GM19463 (cell line): ENCODE results near the gene CCDC85C.

Source experiments
- ATAC-seq: cut with Tn5 transposase; IDR thresholded peaks from one replicate; pipeline ENCODE4 v1.9.1; 2021; ENCODE audit warnings: mild to moderate bottlenecking, moderate library complexity; ENCODE audit not compliant: unreplicated experiment

Gene CCDC85C

GRCh38 chr14:99609245-99610170, 5.5 kb upstream of the CCDC85C start:
- no peak for ATAC-seq

DNA sequence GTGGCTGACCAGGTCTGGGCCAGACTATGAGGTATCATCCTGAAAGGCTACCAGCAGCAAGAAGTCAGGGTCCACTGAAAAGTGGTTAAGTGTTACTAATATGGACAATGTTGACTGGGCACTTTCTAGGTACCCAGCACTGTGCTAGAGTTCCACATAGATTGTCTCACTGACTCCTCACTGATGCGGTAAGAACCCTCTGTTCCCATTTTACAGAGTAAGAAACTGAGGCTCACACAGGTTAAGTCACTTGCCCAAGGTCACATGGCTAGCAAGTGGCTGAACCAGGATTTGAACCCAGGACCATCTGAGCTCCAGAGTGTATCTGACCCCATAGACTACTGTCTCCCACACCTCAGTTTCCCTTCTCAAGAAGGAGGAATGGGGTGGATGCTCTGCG, 4.6 kb upstream of the CCDC85C start:
- ATAC-seq: no peak

DNA sequence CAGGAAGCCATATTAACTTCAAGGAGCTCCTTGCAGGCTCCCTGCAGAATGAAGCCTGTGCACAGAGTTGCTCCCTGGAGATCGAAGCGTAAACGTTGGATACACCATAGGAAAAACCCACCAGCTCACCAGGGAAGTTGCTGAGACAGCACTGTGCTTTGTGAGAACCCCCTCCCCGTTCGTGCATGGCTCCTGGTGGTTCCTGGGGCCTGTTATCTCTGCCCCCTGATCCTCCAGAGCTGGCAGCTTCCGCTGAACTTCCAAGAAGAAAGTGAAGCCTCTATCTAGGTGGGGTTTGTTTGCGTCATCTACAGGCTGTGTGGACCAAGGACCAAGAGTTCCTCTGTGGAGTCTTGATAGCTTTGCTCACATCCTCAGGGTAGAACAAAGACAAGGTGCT, 2.4 kb upstream of the CCDC85C start:
- ATAC-seq: no peak

DNA sequence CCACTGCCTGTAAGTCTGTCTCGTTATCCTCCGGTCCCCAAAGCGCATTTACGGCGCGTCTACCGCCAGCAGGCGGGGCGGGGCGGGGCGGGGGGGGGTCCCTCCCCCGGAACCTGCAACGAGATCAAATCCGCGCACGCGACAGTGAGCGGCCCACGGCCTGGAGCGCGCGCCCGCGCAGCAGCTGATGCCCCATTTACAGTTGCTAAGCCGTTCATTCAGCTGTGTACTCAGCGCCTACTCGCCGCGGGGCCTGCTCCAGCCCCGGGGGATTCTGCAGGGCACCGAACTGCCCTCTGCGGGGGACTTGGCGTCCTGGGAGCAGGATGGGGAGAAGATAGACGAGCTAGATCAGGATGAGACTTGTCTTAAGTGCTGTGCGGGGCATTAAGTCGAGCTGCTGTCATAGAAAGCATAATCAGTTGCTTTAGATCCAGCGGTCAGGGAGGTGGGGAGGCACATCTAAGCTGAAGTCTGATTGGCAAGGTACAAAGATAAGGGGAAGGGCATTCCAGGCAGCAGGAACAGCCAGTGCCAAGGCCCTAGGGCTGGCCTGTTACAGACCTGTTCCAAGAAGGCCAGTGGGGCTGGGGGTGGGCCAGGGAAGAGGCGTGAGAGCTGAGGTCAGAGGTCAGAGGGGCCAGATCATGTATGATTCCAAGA, 1.4 kb upstream of the CCDC85C start:
- no peak for ATAC-seq

DNA sequence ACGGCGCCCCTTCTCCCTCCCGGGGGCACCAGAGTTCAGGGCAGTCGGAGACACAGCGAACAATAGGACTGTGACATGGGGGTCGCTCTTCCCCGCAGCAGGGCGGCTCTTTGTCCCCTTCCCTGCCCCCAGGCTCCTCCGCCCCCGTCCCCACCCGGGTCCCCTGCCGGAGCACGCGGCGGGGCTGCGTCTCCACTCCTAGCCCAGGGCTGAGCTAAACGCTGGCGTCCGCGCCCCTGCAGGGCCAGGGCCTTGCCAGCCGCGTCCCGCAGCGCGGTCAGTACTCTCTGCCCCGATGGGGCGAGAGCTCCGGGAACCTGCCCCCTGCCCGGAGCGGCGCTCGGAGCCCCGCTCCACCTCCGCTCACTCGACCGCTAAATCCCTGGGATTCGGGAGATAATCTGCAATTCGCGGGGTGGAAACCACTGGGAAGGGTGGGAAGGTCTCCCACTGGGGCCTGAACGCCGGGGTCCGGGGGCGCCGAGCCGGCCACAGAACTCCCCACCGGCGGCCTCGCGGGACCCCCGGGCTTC, 825 bp upstream of the CCDC85C start:
- no peak for ATAC-seq

DNA sequence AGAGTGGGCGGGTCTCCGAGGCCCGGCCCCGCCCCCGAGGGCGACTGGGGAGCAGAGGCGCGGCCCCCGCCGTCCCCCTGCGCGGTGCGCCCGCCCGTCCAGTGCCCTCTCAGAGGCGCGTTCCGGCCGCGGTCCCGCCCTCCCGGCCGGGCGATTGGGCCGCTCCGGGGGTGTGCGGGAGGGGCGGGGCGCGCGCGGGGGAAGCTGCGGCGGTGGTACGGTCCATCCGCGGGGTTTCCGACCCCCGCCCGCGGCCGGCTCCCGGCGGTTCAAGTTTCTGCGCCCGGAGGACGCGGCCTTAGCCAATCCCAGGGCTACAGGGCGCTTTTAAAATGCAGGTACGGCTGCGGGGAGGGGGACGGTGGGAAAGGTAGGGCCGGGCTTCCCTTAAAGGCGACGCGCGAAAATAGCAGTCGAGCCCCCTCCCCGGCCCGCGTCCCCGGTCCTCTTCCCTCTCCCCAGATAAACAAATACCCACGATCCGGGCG, 315 bp upstream of the CCDC85C start:
- peak; percentile 91 for ATAC-seq

GRCh38 chr14:99602788-99603415, 1.1 kb downstream of the CCDC85C start:
- no peak for ATAC-seq

- no peak for ATAC-seq
These were observed 1.8 kb downstream of the CCDC85C start for GRCh38 chr14:99602054-99602787.

DNA sequence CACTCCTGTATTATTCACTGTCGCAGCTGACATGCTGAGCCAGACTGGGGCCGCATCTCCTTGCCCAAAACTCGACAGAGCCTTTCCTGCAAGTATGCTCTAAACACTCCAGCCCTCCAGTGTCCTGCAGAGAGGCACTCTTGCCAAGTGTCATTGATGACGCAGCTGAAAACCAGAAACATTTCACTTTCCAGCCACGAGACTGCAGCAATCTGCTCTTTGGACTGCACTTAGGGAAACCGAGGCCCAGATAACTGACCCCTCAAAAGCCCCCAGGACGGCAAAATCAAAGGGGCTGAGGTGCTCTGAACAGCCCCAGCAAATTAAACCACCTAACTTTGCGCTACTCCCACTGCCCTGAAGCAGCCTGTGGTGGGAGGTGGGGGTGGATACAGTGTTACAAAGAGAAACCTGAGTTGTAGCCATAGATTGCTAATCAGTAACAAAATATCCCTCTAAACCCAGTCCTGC, 2.6 kb downstream of the CCDC85C start:
- no peak for ATAC-seq

DNA sequence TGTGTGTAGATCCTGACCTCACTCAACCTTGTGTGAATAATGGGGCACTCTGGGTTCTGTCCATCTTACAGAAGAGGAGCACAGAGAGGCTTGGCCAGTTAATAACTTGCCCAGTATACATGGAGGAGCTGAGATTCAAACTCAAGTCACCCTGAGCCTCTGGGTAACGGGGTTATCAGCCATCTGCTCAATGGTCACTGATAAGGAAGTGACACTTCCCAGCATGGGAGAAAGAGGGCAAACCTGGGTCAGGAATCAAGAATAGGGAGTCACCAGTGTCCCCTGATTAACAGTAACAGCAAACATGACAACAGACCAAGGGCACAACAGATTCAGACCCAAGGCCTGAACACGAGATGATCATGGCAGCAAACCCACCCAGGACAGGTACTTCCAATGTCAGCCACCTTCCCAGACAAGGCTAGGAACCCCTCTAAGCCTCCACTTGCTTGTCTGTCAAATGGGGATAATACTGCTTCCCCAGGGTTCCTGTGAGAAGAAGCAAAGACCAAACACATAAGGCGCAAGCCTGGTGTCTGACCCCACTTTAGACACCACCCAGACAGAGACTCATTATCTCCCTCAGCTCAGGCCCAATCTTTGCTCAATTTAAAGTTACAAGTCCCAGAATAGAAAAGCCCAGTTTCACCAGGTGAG, 3.6 kb downstream of the CCDC85C start:
- ATAC-seq: no peak

DNA sequence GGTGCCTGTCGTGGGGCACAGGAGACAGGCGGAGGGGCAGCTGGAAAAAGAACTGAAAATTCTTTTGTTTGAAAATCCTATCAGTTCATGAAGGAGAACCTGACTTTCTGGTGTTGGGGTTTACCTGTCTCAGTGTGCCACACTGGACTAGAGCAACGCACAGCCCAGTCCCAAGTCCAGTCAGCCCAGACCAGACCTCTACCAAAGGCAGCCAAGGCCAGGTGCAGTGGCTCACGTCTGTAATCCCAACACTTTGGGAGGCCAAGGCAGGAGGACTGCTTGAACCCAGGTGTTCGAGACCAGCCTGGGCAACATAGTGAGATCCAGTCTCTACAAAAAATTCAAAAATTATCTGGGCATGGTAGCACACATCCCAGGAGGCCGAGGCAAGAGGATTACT, 4.6 kb downstream of the CCDC85C start:
- ATAC-seq: no peak

DNA sequence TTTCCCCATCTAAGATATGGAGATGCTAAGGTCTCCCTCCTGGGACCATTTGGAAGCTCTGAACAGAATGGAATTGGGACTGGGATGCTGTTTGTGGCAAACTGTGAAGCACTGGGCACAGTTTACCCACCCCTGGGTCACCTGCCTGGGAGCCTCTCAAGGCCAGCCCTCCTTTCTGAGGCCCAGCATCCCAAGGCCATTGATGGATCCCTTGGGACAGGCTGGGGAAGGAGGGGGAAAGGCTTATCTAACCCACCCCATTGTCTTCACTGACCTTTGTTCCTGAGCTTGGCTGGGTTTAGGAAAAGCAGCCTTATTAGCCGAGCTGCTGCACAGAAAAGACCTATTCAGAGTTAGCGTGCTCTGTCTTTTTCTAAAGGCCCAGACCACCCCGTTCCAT, 5.2 kb downstream of the CCDC85C start:
- no peak for ATAC-seq

- no peak for ATAC-seq
These were observed 6.0 kb downstream of the CCDC85C start for GRCh38 chr14:99597911-99598600.

GRCh38 chr14:99596772-99597171, 7.2 kb downstream of the CCDC85C start:
- ATAC-seq: no peak

DNA sequence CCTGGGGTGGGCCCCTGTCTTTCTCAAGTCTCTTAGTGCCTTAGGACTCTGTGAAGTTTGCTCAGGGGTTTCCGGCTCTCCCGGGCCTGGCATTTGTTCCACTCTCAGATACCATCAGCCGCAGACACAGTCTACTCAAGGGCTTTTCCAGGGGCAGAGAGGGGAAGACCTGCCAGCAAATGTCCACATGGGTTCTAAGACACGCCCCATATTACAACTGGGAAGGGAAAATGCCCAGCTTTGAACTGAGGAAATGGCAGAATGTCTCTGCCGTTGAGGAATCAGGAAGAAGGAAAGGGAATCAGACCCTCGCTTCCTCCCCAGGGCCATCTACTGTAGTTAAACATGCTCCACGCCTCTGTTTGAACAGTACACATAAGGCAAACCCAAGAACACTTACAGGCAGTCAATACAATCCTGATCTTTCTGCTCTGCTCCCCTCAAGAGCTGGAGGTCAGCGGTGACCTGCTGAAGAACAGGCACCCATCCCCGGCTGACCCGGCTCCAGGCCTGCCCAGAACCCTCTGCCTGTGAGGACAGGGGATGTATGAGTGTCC, 7.9 kb downstream of the CCDC85C start:
- no peak for ATAC-seq

GRCh38 chr14:99595524-99595923, 8.5 kb downstream of the CCDC85C start:
- no peak for ATAC-seq

DNA sequence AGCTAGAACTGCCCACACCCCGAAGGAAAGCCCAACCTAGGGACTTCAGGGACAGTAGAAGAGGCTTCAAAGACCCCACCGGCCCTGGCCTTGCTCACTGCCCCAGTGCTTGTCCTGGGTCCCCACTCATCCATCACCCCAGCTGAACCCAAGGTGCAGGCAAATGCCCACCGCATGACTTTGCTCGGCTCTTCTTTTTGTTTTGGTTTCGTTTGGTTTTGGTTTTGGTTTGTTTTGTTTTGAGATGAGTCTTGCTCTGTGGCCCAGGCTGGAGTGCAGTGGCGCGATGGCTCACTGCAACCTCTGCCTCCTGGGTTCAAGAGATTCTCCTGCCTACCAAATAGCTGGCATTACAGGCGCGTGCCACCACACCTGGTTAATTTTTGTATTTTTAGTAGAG, 9.0 kb downstream of the CCDC85C start:
- peak; percentile 99 for ATAC-seq

DNA sequence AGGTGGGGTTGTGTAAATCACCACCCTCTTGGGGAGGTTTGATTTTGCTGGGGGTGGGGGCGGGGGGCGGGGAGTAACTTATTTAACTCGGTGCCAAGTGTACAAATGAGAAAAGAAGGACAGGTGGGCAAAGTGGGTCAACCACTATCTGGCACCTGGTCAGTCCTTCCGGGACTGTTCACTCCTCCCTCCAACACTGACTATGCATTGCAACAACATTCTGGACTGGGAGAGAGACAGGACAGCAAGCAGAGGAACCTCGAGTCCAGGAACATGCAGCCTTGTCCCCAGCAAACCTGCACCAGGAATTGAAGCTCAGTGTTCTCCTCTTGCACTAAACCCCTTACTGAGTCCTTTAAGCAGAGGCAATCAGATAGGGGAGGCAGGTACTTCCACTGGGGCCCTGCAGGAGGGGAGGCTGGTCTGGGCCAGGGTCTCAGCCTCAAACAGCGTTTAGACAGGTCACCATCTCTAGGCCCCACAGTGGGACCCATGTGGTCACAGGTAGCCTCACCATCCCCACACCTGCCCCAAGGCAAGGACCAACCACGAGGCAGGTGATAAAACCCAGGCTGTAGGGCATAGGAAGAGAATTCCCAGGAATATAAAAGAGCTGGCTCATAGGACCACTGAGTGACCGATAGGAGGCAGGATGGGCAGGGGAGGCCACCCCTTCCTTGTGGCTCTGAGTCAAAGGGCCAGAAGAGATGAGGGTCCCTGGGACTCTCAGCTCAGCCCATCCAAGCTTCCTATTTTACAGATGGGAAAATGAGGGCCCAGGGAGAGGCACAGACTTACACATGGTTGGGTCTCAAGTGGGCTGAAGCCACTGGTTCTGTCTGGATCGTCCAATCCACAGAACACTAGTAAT, 9.8 kb downstream of the CCDC85C start:
- no peak for ATAC-seq
